ENCODE data around the gene ADAMTS2. TPM values are rescaled to one million over a fixed set of nuclear protein-coding genes. Genes with fewer than 3 reads are reported as not detected.

ADAMTS2 gene
- total and polyA plus RNA-seq, 2 of the 8 experiments (the other 6 are each of a cell fraction or from before 2014, with no cell fraction given), result 6.6 to 7.3 TPM

DNA sequence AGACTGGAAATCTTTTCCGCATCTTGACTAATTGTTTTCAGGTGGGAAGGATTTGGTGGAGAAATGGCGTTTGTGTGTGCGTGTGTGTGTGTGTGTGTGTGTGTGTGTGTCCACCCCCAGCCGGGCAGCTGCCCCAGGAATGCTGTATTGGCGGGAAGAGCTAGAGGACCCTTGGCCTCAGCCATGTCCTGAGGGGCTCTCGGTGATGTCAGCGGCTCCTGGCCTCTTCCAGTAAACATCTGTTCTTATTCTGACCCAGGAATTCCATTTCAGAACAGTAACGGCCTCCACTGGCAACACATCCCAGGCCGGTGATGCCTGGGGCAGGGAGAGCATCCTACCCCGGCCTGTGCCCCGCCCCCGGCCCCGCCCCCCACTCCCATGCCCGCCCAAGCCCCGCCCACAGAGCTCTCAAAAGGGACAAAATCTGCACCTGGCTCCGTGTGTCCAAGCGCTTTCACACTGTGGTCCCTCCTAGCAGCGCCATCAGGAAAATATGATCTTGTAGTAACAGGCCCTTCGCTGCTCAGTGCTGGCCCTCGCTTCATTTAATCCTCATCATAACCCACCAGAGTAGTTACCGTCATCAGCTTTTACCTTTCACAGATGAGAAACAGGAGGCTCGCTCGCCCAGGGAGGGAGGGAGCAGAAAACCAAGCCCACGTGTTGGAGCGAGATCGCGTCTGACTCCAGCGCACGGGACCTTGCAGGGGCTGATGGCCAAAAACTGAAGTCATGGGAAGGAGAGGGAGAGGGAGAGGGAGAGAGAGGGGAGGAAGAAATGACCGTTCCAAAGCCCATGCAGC is 18.9 kb downstream of the ADAMTS2 start (continued):
- TF ChIP-seq, protein P1, sequence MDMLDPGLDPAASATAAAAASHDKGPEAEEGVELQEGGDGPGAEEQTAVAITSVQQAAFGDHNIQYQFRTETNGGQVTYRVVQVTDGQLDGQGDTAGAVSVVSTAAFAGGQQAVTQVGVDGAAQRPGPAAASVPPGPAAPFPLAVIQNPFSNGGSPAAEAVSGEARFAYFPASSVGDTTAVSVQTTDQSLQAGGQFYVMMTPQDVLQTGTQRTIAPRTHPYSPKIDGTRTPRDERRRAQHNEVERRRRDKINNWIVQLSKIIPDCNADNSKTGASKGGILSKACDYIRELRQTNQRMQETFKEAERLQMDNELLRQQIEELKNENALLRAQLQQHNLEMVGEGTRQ (IDR thresholded peaks at IDR 0.05; ENCODE audit: low read length), result no peak
- no peak for TF ChIP-seq KDM5A (IDR thresholded peaks at IDR 0.05; ENCODE audit: low read length)
- no peak for TF ChIP-seq EZH2 (IDR thresholded peaks at IDR 0.05; ENCODE audit: low read depth, low read length, severe bottlenecking)
- TF ChIP-seq BCL11A (IDR thresholded peaks at IDR 0.05; ENCODE audit: low read depth in 2 of 2, low read length in 2 of 2), result no peak
- no peak for TF ChIP-seq SIRT6 (IDR thresholded peaks at IDR 0.05; ENCODE audit: low read length)
- no peak for TF ChIP-seq HDAC2 (IDR thresholded peaks at IDR 0.05; ENCODE audit: borderline replicate concordance in 1 of 2, low read depth in 2 of 2, low read length in 2 of 2)
- TF ChIP-seq CBX5 (IDR thresholded peaks at IDR 0.05; ENCODE audit: low read depth, low read length), result no peak
- no peak for TF ChIP-seq FOSL1 (IDR thresholded peaks at IDR 0.05; ENCODE audit: insufficient read depth, low read depth, low read length)
